Progenitor cell of endocrine pancreas (in vitro differentiated cells): ENCODE data around the gene CCDC159. TPM values are rescaled to one million over a fixed set of nuclear protein-coding genes. Genes with fewer than 3 reads are reported as not detected.
"Not testable (repeated sequence)": the region's sequence is repeated elsewhere in the genome, so short reads cannot be mapped to it uniquely, and the experiment has no call there.

Source experiments
- DNase-seq: peaks from one replicate; pipeline ENCODE4 v3.0.0; 2021; ENCODE audit warnings: low spot score; ENCODE audit not compliant: unreplicated experiment
- H3K27ac Mint-ChIP-seq: 2 replicates; pipeline ENCODE4 v1.8.0; 2021; ENCODE audit warnings: mild to moderate bottlenecking, moderate library complexity, mixed read lengths
- H3K27me3 Mint-ChIP-seq: 2 replicates; pipeline ENCODE4 v1.8.0; 2021; ENCODE audit warnings: mixed read lengths
- H3K36me3 Mint-ChIP-seq: 2 replicates; pipeline ENCODE4 v1.8.0; 2022; ENCODE audit warnings: mixed read lengths; ENCODE audit not compliant: insufficient read depth
- H3K4me1 Mint-ChIP-seq: 2 replicates; pipeline ENCODE4 v1.8.0; 2021; ENCODE audit warnings: low read depth, mixed read lengths
- H3K4me3 Mint-ChIP-seq: 2 replicates; pipeline ENCODE4 v1.8.0; 2021; ENCODE audit warnings: low read depth, mild to moderate bottlenecking, moderate library complexity, mixed read lengths
- H3K9me3 Mint-ChIP-seq: 2 replicates; pipeline ENCODE4 v1.8.0; 2021; ENCODE audit warnings: low read depth, mixed read lengths
- total RNA-seq: library from RNA; stranded (reverse); gene quantifications from 2 replicates; pipeline ENCODE4 v1.2.1, GENCODE V29; 2021
- TF ChIP-seq, protein P1 (sequence below): fragments of 200-600 bp; sonication (generic); IDR thresholded peaks from one replicate; pipeline ENCODE4 v1.5.0; 2021; ENCODE audit warnings: antibody characterized with exemption, mild to moderate bottlenecking; ENCODE audit not compliant: unreplicated experiment

Gene CCDC159
- total RNA-seq, 1 donor from 2014 or later = 25.0 TPM

DNA sequence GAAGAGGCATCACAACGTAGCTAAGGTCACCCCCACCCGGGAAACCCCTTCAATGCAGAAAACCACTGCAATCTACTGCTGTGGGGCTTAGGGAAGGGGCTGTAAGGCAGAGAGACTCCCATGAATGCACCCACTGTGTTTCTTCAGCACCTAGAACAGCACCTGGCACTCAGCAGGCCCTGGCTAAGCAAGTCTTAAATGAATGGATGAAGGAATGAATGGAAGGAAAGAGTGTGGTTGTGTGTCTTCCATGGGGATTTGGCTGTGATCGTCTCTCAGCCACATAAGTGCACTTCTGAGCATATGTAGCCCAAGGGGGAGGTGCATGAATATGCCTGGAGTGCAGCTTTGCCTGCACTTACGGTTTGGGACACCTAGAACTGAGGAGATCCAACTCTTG lies 2.9 kb downstream of the CCDC159 start:
- DNase-seq = no peak
- Mint-ChIP-seq H3K4me1 (peaks cover 13% of the 10 kb centered on the region), H3K27me3 (no peaks in the 10 kb centered on the region), H3K9me3 (peaks cover 3% of the 10 kb centered on the region), H3K4me3 (no peak overlapping the region), H3K27ac (no peak overlapping the region), H3K36me3 (no peaks in the 10 kb centered on the region)
- TF ChIP-seq, protein P1, sequence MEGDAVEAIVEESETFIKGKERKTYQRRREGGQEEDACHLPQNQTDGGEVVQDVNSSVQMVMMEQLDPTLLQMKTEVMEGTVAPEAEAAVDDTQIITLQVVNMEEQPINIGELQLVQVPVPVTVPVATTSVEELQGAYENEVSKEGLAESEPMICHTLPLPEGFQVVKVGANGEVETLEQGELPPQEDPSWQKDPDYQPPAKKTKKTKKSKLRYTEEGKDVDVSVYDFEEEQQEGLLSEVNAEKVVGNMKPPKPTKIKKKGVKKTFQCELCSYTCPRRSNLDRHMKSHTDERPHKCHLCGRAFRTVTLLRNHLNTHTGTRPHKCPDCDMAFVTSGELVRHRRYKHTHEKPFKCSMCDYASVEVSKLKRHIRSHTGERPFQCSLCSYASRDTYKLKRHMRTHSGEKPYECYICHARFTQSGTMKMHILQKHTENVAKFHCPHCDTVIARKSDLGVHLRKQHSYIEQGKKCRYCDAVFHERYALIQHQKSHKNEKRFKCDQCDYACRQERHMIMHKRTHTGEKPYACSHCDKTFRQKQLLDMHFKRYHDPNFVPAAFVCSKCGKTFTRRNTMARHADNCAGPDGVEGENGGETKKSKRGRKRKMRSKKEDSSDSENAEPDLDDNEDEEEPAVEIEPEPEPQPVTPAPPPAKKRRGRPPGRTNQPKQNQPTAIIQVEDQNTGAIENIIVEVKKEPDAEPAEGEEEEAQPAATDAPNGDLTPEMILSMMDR = no peak

DNA sequence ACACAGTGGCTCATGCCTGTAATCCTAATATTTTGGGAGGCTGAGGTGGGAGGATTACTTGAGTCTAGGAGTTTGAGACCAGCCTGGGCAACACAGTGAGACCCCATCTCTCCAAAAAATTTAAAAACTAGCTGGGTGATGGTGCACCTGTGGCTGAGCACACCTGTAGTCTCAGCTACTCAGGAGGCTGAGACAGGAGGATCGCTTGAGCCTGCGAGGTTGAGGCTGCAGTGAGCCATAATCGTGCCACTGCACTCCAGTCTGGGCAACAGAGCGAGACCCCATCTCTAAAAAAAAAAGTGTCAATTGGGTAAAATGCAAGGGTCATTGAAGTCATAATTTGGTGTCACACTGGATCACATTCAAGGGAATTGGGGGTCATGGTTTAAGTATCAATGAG lies 7.8 kb downstream of the CCDC159 start:
- peaks cover 31% of the 10 kb centered on the region for H3K27me3 Mint-ChIP-seq
- H3K27ac Mint-ChIP-seq, H3K4me1 Mint-ChIP-seq, DNase-seq, H3K4me3 Mint-ChIP-seq, H3K9me3 Mint-ChIP-seq, H3K36me3 Mint-ChIP-seq: not testable (repeated sequence)

DNA sequence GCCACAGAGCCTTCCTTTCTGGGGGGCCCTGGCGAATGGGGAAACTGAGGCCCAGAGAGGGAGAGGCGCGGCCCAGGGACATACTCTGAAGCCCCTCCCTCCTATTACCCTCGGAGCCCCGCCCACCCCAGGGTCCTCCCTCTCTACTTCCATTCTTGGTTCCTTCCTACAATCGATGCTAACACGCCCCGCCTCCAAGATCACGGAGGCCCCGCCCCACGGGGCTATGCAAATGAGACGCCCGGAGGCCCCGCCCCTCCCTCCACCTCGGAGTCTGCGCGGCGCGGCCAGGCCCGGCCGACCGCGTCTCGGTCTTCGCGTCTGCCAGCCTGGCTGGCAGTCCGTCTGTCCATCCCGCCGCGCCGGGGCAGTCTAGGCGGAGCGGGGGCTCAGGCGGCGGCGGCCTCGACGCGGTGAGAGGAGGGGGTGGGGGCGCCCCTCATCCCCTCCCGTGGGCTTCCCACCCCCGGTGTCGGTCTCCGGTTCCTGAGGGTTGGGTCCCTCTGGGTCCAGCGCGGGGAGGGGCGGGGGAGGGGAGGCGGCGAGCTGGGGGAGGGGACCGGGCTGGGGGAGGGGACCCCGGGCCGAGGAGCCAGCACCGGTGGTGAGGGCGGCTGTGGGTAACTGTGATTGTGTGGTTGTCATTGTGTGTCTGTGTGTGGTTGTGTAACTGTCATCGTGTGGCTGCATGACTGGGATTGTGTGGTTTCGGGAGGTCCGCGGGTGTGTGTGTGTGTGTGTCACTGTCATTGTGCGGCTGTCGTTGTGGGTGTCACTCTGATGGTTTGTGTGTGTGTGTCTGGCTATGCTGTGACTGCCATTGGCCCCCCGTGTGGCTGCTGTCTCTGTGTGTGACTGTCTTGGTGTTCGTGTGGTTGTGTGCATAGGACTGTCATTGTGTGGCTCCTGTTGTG lies 9.1 kb downstream of the CCDC159 start, which contains the start of gene PLPPR2:
TSS of gene PLPPR2 (plus strand) at position 273 of the 914 bp plus-strand sequence. CDS start 2,242 bp downstream, outside the sequence.
- peak; percentile 77 for DNase-seq
- TF ChIP-seq, protein P1 = no peak
- Mint-ChIP-seq H3K27ac (peak within 1 kb of the TSS; percentile 45), H3K36me3 (no peaks in the 10 kb centered on the region), H3K4me1 (peaks cover 7% of the 10 kb centered on the region), H3K27me3 (peaks cover 41% of the 10 kb centered on the region), H3K4me3 (peak within 1 kb of the TSS; percentile 64), H3K9me3 (no peaks in the 10 kb centered on the region)

DNA sequence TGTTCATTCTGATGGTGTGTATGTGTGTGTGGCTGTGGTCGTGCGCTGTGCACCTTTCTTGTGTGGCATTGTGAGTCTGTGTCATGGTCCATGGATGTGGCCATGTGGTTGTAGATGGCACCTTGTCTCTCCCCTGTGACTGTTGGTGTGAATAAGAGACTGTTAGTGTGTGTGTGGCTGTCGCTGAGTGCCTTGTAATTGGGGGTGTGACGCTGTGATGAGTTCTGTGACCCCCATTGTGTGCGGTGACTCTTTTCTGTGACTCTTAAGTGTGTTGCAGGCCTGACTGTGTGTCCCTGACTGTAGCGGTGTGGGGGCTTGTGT lies 9.7 kb downstream of the CCDC159 start:
- DNase-seq = no peak
- Mint-ChIP-seq H3K36me3 (no peaks in the 10 kb centered on the region), H3K4me1 (peaks cover 7% of the 10 kb centered on the region), H3K9me3 (no peaks in the 10 kb centered on the region), H3K27ac (peak overlapping the region; percentile 18), H3K4me3 (peak overlapping the region; percentile 64), H3K27me3 (peaks cover 47% of the 10 kb centered on the region)
- TF ChIP-seq, protein P1 = no peak

DNA sequence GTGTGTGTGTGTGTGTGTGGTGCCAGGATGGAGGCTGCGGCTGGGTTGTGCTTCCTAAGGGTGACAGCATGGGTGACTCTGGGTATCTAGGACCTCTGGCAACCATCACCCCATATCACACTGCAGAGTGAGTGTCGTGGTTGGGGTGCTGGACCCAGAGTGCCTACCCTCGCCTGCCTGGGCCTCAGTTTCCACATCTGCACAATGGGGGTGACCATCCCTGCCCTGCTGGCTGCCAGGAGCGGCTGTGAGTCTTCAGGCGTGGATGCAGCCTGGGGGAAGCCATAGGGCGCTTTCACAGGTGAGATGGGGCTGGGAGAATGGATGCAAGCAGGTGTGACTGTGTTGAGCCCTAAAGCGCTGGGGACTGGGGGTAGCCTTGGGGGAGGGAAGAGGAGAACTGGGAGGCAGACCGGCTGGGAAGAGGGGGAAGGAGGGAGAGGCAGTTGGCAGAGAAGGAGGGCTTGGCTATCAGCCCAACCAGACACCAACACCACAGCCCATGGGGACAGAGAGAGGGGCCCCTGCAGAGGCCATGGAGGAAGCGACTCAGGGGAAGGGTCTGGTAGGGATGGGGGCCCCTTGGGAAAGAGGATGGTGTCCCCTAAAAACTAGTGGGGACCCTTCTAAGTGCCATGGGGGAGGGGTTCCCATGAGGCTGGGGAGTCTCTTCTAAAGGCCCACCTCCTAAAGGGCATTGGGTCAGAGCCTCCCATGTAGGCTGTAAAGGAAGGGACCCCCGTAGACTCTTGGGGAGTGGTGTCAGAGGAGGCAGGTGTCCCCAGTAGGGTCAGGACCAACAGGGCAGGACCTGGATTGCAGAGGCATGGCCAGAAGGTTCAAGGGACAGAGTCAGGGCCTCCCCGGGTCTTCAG lies 10.6 kb downstream of the CCDC159 start:
- Mint-ChIP-seq H3K36me3 (no peaks in the 10 kb centered on the region), H3K4me1 (peaks cover 9% of the 10 kb centered on the region), H3K4me3 (peak overlapping the region; percentile 64), H3K9me3 (no peaks in the 10 kb centered on the region), H3K27me3 (peaks cover 56% of the 10 kb centered on the region), H3K27ac (peak overlapping the region; percentile 45)
- no peak for DNase-seq
- TF ChIP-seq, protein P1 = no peak
